ENCODE results near the gene TSPOAP1. TPM values are rescaled to one million over a fixed set of nuclear protein-coding genes. Genes with fewer than 3 reads are reported as not detected.
A peak's percentile ranks its signal among the peaks of the same experiment; 100 is the strongest.

TSPOAP1 gene
- polyA plus RNA-seq, 1 experiment, result 5.6 TPM

- H3K27me3 ChIP-seq (ENCODE audit: control insufficient read depth, insufficient read depth, low read length), result 0 out of 2 replicates have a peak, but pooled peaks cover 1% of the 10 kb centered on the region
- DNase-seq (ENCODE audit: low read depth), result no peak
- peak overlapping the region; percentile 74 for H3K4me3 ChIP-seq (ENCODE audit: low read depth, low read length)
- H3K36me3 ChIP-seq (ENCODE audit: control insufficient read depth, insufficient read depth, low read length), result peaks cover 20% of the 10 kb centered on the region
- ChIA-PET POLR2A (interaction anchor here (2.7 kb wide), 1 partner anchor 13 kb away, joined by 26 read pairs; no protein-coding TSS in a partner anchor), CTCF (interaction anchor here (0.9 to 4.6 kb wide), 6 partner anchors 14 to 102 kb away, joined by 3 to 28 read pairs (median 6); partner anchors contain the start of gene RNF43)
- TF ChIP-seq CTCF (IDR thresholded peaks at IDR 0.05; ENCODE audit: insufficient read depth, low read depth, low read length), result no peak
Measured at GRCh38 chr17:58351182-58351581, 22.6 kb upstream of the TSPOAP1 start.

DNA sequence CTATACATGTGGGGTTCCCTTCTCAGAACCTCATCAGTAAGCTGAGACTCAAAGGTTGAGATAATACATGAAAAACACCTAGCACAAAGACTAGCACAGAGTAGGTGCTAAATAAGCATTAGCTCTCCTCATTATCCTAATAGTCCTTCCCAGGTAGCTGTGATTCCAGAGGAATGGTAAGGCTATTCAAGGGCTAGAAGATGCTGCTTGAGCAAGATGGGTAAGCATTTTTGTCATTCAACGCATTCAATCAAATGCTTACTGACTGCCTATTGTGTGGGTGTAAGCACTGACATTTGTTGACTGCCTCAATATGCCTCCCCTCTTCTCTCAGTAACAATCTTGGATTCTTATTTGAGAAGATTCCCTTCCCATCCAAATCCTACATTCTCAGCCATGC lies 19.4 kb upstream of the TSPOAP1 start:
- no peak for TF ChIP-seq CTCF (IDR thresholded peaks at IDR 0.05; ENCODE audit: insufficient read depth, low read depth, low read length)
- DNase-seq (ENCODE audit: low read depth), result no peak
- peaks cover 32% of the 10 kb centered on the region for H3K36me3 ChIP-seq (ENCODE audit: control insufficient read depth, insufficient read depth, low read length)
- no peaks in the 10 kb centered on the region for H3K27me3 ChIP-seq (ENCODE audit: control insufficient read depth, insufficient read depth, low read length)
- ChIA-PET POLR2A (no interaction called here), CTCF (interaction anchor here (0.9 to 1.3 kb wide), 2 partner anchors 31 to 43 kb away, joined by 3 to 4 read pairs; no protein-coding TSS in a partner anchor)
- H3K4me3 ChIP-seq (ENCODE audit: low read depth, low read length), result no peak overlapping the region

- TF ChIP-seq CTCF (IDR thresholded peaks at IDR 0.05; ENCODE audit: insufficient read depth, low read depth, low read length), result no peak
- Histone ChIP-seq H3K4me3 (ENCODE audit: low read depth, low read length) (no peak overlapping the region), H3K36me3 (ENCODE audit: control insufficient read depth, insufficient read depth, low read length) (peaks cover 32% of the 10 kb centered on the region), H3K27me3 (ENCODE audit: control insufficient read depth, insufficient read depth, low read length) (no peaks in the 10 kb centered on the region)
- CTCF ChIA-PET, result interaction anchor here (0.9 to 2.2 kb wide), 2 partner anchors 28 kb away, joined by 3 to 7 read pairs; no protein-coding TSS in a partner anchor
- DNase-seq (ENCODE audit: low read depth), result no peak
- POLR2A ChIA-PET, result no interaction called here
Measured at GRCh38 chr17:58345500-58345899, 16.9 kb upstream of the TSPOAP1 start.

DNA sequence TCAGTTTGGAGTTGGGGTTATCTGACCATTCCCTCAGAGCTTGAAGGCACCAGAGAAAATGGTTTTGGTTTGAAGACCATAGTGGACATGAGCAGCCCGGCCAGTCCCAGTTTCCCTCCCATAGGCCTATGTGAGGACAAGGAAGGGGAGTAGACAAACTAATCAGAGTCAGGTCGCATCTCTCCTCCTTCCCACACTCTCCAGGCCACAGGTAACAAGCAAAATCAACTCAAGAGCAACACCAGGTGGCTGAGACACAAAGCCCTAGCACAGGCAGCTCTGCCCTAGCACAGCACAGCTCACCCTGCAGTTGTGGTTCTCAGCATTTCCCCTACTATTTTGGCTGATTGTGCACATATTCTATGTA lies 16.2 kb upstream of the TSPOAP1 start:
- H3K27me3 ChIP-seq (ENCODE audit: control insufficient read depth, insufficient read depth, low read length), result no peaks in the 10 kb centered on the region
- no peak for DNase-seq (ENCODE audit: low read depth)
- peaks cover 32% of the 10 kb centered on the region for H3K36me3 ChIP-seq (ENCODE audit: control insufficient read depth, insufficient read depth, low read length)
- H3K4me3 ChIP-seq (ENCODE audit: low read depth, low read length), result no peak overlapping the region
- ChIA-PET CTCF (interaction anchor here (2.2 kb wide), 1 partner anchor 27 kb away, joined by 7 read pairs; no protein-coding TSS in a partner anchor), POLR2A (no interaction called here)
- TF ChIP-seq CTCF (IDR thresholded peaks at IDR 0.05; ENCODE audit: insufficient read depth, low read depth, low read length), result no peak

GRCh38 chr17:58344047-58344790 lies 15.6 kb upstream of the TSPOAP1 start:
- POLR2A ChIA-PET, result interaction anchor here (0.7 kb wide), 1 partner anchor 8 kb away, joined by 3 read pairs; the partner anchor contains the start of gene SUPT4H1
- Histone ChIP-seq H3K4me3 (ENCODE audit: low read depth, low read length) (no peak overlapping the region), H3K36me3 (ENCODE audit: control insufficient read depth, insufficient read depth, low read length) (peaks cover 32% of the 10 kb centered on the region), H3K27me3 (ENCODE audit: control insufficient read depth, insufficient read depth, low read length) (no peaks in the 10 kb centered on the region)
- DNase-seq (ENCODE audit: low read depth), result no peak
- TF ChIP-seq CTCF (IDR thresholded peaks at IDR 0.05; ENCODE audit: insufficient read depth, low read depth, low read length), result no peak
- CTCF ChIA-PET, result interaction anchor here (0.7 to 2.2 kb wide), 2 partner anchors 27 to 60 kb away, joined by 3 to 7 read pairs; no protein-coding TSS in a partner anchor

Measured in BJ (cell line).